Measurements from ENCODE around the gene GLIPR2.

Gene GLIPR2

GRCh38 chr9:36134761-36135505 lies 1.6 kb upstream of the GLIPR2 start:
- H3K27ac Mint-ChIP-seq = no peak overlapping the region
- H3K4me3 Mint-ChIP-seq = no peak overlapping the region
- no peaks in the 10 kb centered on the region for H3K27me3 Mint-ChIP-seq
- H3K36me3 Mint-ChIP-seq = no peaks in the 10 kb centered on the region
- H3K4me1 Mint-ChIP-seq = peaks cover 39% of the 10 kb centered on the region
- no peaks in the 10 kb centered on the region for H3K9me3 Mint-ChIP-seq
- ATAC-seq = no peak

- peaks cover 48% of the 10 kb centered on the region for H3K4me1 Mint-ChIP-seq
- peak overlapping the region; percentile 81 for H3K27ac Mint-ChIP-seq
- H3K4me3 Mint-ChIP-seq = peak overlapping the region; percentile 91
- no peaks in the 10 kb centered on the region for H3K9me3 Mint-ChIP-seq
- no peaks in the 10 kb centered on the region for H3K36me3 Mint-ChIP-seq
- no peak for ATAC-seq
- H3K27me3 Mint-ChIP-seq = no peaks in the 10 kb centered on the region
Measured at GRCh38 chr9:36135741-36136271, 727 bp upstream of the GLIPR2 start.

- H3K4me3 Mint-ChIP-seq = peak overlapping the region; percentile 93
- peak; percentile 1 for ATAC-seq
- peaks cover 60% of the 10 kb centered on the region for H3K4me1 Mint-ChIP-seq
- H3K27me3 Mint-ChIP-seq = no peaks in the 10 kb centered on the region
- peak overlapping the region; percentile 88 for H3K27ac Mint-ChIP-seq
- no peaks in the 10 kb centered on the region for H3K9me3 Mint-ChIP-seq
- H3K36me3 Mint-ChIP-seq = no peaks in the 10 kb centered on the region
Measured at GRCh38 chr9:36136894-36137391, 410 bp downstream of the GLIPR2 start.

GRCh38 chr9:36137392-36138004 lies 965 bp downstream of the GLIPR2 start:
- peaks cover 65% of the 10 kb centered on the region for H3K4me1 Mint-ChIP-seq
- no peaks in the 10 kb centered on the region for H3K27me3 Mint-ChIP-seq
- no peaks in the 10 kb centered on the region for H3K9me3 Mint-ChIP-seq
- peak overlapping the region; percentile 93 for H3K4me3 Mint-ChIP-seq
- no peak for ATAC-seq
- H3K27ac Mint-ChIP-seq = peak overlapping the region; percentile 88
- no peaks in the 10 kb centered on the region for H3K36me3 Mint-ChIP-seq

GRCh38 chr9:36138496-36138895 lies 2.0 kb downstream of the GLIPR2 start:
- Mint-ChIP-seq H3K4me3 (no peak overlapping the region), H3K27ac (peak overlapping the region; percentile 63), H3K27me3 (no peaks in the 10 kb centered on the region), H3K4me1 (peaks cover 75% of the 10 kb centered on the region), H3K36me3 (no peaks in the 10 kb centered on the region), H3K9me3 (no peaks in the 10 kb centered on the region)
- ATAC-seq = no peak

- Mint-ChIP-seq H3K9me3 (no peaks in the 10 kb centered on the region), H3K36me3 (no peaks in the 10 kb centered on the region), H3K4me3 (no peak overlapping the region), H3K27ac (peak overlapping the region; percentile 63), H3K27me3 (no peaks in the 10 kb centered on the region), H3K4me1 (peaks cover 79% of the 10 kb centered on the region)
- ATAC-seq = no peak
Measured at GRCh38 chr9:36138901-36139300, 2.4 kb downstream of the GLIPR2 start.

- ATAC-seq = no peak
- peak overlapping the region; percentile 63 for H3K27ac Mint-ChIP-seq
- peaks cover 3% of the 10 kb centered on the region for H3K36me3 Mint-ChIP-seq
- H3K9me3 Mint-ChIP-seq = peaks cover 2% of the 10 kb centered on the region
- peaks cover 94% of the 10 kb centered on the region for H3K4me1 Mint-ChIP-seq
- H3K4me3 Mint-ChIP-seq = no peak overlapping the region
- no peaks in the 10 kb centered on the region for H3K27me3 Mint-ChIP-seq
Measured at GRCh38 chr9:36140086-36141084, 3.9 kb downstream of the GLIPR2 start.

- H3K9me3 Mint-ChIP-seq = peaks cover 6% of the 10 kb centered on the region
- no peak for ATAC-seq
- H3K27me3 Mint-ChIP-seq = no peaks in the 10 kb centered on the region
- peak overlapping the region; percentile 98 for H3K27ac Mint-ChIP-seq
- peaks cover 95% of the 10 kb centered on the region for H3K4me1 Mint-ChIP-seq
- H3K4me3 Mint-ChIP-seq = no peak overlapping the region
- H3K36me3 Mint-ChIP-seq = peaks cover 12% of the 10 kb centered on the region
Measured at GRCh38 chr9:36141288-36141687, 4.8 kb downstream of the GLIPR2 start.

- no peaks in the 10 kb centered on the region for H3K27me3 Mint-ChIP-seq
- peaks cover 6% of the 10 kb centered on the region for H3K9me3 Mint-ChIP-seq
- no peak for ATAC-seq
- H3K4me1 Mint-ChIP-seq = peaks cover 97% of the 10 kb centered on the region
- H3K4me3 Mint-ChIP-seq = no peak overlapping the region
- H3K27ac Mint-ChIP-seq = peak overlapping the region; percentile 98
- peaks cover 15% of the 10 kb centered on the region for H3K36me3 Mint-ChIP-seq
Measured at GRCh38 chr9:36141761-36142160, 5.2 kb downstream of the GLIPR2 start.

GRCh38 chr9:36142510-36143244 lies 6.1 kb downstream of the GLIPR2 start:
- peaks cover 22% of the 10 kb centered on the region for H3K36me3 Mint-ChIP-seq
- peak; percentile 53 for ATAC-seq

GRCh38 chr9:36143245-36143641 lies 6.7 kb downstream of the GLIPR2 start:
- Mint-ChIP-seq H3K36me3 (peaks cover 22% of the 10 kb centered on the region), H3K9me3 (peaks cover 6% of the 10 kb centered on the region), H3K27me3 (no peaks in the 10 kb centered on the region), H3K4me1 (peaks cover 93% of the 10 kb centered on the region), H3K27ac (peak overlapping the region; percentile 98), H3K4me3 (peak overlapping the region; percentile 94)
- no peak for ATAC-seq

More at GRCh38 chr9:36142510-36143244, 6.1 kb downstream of the GLIPR2 start:
- peaks cover 6% of the 10 kb centered on the region for H3K9me3 Mint-ChIP-seq
- peak overlapping the region; percentile 94 for H3K4me3 Mint-ChIP-seq
- H3K27ac Mint-ChIP-seq = peak overlapping the region; percentile 98
- peaks cover 97% of the 10 kb centered on the region for H3K4me1 Mint-ChIP-seq
- no peaks in the 10 kb centered on the region for H3K27me3 Mint-ChIP-seq

- Mint-ChIP-seq H3K36me3 (peaks cover 22% of the 10 kb centered on the region), H3K9me3 (peaks cover 6% of the 10 kb centered on the region), H3K27me3 (no peaks in the 10 kb centered on the region), H3K27ac (peak overlapping the region; percentile 98), H3K4me3 (peak overlapping the region; percentile 94), H3K4me1 (peaks cover 80% of the 10 kb centered on the region)
- ATAC-seq = peak; percentile 75
Measured at GRCh38 chr9:36144309-36145232, 8.0 kb downstream of the GLIPR2 start.

GRCh38 chr9:36145970-36146369 lies 9.4 kb downstream of the GLIPR2 start:
- Mint-ChIP-seq H3K36me3 (peaks cover 22% of the 10 kb centered on the region), H3K27me3 (no peaks in the 10 kb centered on the region), H3K4me1 (peaks cover 76% of the 10 kb centered on the region), H3K4me3 (no peak overlapping the region), H3K27ac (peak overlapping the region; percentile 98), H3K9me3 (peaks cover 6% of the 10 kb centered on the region)
- ATAC-seq = no peak
